ENCODE results near the gene PIP4K2A.

DNA sequence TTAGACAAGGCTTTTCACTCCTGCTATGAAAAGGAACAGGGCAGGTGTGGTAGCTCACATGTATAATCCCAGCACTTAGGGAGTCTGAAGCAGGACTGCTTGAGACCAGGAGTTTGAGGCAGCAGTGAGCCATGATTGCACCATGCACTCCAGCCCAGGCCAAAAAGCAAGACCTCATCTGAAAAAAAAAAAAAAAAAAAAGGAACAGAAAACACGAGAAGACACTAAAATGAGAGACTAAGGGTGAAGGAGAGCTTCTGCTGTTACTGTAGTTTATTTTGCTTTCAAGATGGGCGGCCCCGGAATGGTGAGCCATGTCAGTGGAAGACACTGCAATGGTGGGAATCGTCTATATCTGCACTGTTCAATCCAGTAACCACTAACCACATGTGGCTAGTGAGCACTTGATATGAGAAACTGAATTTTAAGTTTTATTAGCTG is 9.9 kb downstream of the PIP4K2A start:
- TF ChIP-seq, protein P1, sequence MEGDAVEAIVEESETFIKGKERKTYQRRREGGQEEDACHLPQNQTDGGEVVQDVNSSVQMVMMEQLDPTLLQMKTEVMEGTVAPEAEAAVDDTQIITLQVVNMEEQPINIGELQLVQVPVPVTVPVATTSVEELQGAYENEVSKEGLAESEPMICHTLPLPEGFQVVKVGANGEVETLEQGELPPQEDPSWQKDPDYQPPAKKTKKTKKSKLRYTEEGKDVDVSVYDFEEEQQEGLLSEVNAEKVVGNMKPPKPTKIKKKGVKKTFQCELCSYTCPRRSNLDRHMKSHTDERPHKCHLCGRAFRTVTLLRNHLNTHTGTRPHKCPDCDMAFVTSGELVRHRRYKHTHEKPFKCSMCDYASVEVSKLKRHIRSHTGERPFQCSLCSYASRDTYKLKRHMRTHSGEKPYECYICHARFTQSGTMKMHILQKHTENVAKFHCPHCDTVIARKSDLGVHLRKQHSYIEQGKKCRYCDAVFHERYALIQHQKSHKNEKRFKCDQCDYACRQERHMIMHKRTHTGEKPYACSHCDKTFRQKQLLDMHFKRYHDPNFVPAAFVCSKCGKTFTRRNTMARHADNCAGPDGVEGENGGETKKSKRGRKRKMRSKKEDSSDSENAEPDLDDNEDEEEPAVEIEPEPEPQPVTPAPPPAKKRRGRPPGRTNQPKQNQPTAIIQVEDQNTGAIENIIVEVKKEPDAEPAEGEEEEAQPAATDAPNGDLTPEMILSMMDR (IDR thresholded peaks at IDR 0.05 in 8 of 11, conservative IDR thresholded peaks at IDR 0.05 in 3 of 11) = no peak
- TF ChIP-seq POLR2A (IDR thresholded peaks at IDR 0.05) = no peak

Data from spleen (tissue), 7 donors.